ENCODE results near the gene SMAP1.
"Not testable (repeated sequence)": the region's sequence is repeated elsewhere in the genome, so short reads cannot be mapped to it uniquely, and the experiment has no call there.

The SMAP1 gene

DNA sequence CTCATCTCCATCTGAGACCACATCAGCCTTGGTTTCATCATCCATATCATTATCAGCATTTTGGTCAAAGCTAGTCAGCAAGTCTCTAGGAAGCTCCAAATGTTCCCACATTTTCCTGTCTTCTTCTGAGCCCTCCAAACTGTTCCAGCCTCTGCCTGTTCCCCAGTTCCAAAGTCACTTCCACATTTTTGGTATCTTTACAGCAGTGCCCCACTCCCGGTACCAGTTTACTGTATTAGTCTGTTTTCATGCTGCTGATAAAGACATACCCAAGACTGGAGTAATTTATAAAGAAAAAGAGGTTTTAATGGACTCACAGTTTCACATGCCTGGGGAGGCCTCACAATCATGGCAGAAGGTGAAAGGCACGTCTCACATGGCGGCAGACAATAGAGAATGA is 74.8 kb downstream of the SMAP1 start:
- ATAC-seq = not testable (repeated sequence)

DNA sequence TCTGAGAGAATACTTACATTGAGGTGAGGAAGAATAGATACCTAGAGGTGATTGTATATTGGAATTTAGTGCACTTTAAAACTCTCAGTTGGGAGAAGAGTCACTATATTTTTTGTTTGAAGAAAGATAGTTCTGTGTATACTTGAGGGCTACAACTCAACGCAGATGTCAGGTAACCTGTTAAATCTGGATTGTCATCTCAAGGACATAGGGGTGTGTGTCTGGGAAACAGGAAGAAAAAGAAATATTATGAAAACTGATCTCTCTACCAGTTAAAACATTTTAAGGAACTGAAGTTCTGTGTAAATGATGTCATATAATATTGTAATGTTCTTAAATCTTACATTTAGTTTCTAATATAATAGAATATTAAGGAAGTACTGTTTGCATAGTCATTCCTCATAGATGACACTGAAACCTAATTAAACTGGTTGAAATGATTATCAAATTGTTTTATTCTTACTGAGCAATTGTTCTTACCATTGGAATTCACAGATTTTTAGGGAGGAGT is 86.2 kb downstream of the SMAP1 start:
- ATAC-seq = no peak

DNA sequence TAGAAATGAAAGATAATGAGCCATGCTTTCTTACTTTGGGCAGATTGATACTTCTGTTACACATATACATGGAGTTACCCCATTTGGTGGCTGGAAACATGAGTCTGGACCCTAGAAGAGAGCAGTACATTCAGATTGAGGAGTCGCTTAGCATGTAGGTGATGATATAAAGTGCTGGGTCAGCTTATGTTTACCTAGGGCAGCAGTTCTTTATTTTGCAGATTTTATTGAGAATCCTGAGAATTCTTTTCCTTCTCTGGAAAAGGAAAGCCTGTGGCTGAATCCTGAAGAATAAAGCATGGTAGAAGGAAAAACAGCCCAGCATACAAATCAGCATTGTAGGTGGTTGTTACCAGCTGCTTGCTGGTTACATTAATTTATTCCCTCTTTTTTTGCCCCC is 91.2 kb downstream of the SMAP1 start:
- no peak for ATAC-seq

DNA sequence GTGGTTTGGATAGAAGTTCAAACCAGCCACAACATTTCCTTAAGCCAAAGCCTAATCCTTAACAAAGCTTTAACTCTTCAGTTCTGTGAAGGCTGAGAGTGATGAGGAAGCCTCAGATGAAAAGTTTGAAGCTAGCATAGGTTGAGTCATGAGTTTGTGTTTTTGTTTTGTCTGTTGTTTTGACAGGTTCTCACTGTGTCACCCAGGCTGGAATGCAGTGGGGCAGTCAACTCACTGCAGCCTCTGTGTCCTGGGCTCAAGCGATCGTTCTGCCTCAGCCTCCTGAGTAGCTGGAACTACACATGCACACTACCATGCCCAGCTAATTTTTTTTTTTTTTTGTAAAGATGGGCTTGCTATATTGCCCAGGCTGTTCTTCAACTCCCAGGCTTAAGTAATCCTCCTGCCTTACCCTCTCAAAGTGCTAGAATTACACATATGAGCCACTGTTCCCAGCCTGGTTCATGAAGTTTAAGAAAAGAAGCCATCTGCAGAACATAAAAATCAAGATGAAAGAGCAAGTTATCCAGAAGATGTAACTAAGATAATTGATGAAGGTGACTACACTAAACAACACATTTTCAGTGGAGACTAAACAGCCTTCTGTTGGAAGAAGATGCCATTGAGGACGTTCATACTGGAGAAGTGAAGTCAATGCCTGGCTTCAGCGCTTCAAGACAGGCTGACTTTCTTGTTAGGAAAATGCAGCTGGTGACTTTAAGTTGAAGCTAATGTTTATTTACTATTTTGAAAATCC is 96.2 kb downstream of the SMAP1 start:
- ATAC-seq = no peak

DNA sequence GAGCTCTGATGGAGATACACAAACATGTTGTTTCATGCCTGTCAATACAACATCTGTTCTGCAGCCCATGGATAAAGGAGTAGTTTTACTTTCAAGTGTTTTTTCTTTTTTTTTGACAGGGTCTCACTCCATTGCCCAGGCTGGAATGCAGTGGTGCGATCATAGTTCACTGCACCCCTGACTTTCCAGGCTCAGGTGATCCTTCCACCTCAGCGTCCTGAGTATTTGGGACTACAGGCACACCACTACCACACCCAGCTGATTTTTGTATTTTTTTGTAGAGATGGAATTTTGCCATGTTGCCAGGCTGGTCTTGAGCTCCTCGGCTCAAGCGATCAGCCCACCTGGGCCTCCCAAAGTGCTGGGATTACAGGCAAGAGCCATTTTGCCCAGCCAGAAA is 97.0 kb downstream of the SMAP1 start:
- no peak for ATAC-seq

DNA sequence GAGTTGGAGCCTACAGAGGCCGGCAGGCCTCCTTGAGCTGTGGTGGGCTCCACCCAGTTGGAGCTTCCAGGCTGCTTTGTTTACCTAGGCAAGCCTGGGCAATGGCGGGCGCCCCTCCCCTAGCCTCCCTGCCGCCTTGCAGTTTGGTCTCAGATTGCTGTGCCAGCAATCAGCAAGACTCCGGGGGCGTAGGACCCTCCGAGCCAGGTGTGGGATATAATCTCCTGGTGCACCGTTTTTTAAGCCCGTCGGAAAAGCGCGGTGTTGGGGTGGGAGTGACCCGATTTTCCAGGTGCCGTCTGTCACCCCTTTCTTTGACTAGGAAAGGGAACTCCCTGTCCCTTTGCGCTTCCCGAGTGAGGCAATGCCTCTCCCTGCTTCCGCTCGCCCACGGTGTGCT is 103.7 kb downstream of the SMAP1 start:
- not testable (repeated sequence) for ATAC-seq

DNA sequence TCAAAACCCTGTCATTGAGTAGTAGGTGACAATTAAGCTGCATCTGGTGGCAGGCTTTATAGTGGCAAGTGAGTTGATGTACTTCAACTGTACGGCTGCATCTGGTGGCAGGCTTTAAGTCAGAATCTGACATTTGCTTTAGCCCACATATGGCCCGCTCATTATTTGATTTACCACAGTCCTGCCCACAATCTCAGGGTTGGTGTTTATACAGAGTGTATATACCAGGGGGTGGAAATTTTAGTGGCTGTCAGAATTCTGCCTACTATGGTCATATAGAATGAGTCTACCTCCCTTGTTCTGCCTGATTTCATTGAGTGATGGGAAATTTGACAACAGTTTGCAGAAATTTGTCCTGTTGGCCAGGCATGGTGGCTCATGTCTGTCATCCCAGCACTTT is 112.3 kb downstream of the SMAP1 start:
- ATAC-seq = no peak

DNA sequence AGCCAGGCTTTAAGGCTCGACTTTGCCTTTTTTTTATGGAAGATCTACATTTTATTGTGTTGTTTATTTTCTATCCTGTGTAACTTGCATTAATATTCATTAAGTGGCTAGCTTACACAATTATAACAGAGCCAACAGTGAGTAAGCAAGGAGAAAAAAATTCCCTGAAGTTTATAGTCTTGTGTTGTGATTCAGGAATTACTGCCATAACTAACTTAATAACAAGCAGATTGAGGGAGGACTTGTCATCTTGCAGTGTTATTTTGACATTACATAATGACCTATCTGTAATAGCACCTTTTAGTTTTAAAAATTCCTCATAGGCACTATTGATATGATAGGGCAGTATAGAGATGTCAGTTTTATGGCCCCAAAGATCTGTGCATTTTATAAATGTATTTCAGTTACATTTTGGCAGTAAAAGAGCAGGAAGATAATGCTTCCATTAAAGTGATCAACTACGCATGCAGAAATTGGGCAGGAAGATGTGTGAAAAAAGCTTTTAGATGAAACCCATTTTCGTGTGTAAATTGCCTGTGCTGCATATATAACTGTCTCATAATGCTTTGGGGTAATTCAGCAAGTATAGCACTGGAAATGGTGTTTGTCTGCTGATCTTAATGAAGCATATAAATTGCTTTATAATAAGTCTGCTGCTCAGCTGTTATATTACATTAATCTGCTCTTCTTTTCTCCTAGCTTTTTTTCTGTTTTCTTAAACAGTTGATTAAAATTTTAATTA is 123.0 kb downstream of the SMAP1 start:
- ATAC-seq = no peak

DNA sequence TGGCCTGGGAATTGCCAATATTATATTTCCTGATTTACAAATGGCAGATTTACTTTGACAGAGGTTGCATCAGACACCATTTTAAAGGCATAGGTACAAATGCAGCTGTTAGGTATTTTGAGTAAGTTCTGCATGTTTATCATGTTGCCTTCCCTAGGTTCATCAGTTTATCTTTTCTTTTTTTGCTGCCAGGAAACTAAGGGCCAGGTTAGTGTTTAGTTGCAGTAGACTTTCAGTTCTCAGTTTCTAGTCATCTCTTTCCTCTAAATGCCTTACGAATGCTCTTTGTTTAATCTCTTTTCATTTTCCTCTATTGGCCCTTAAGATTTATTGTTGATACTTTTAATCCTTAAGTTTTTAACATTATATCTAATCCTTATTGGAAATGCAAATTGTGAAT is 129.9 kb downstream of the SMAP1 start:
- no peak for ATAC-seq

DNA sequence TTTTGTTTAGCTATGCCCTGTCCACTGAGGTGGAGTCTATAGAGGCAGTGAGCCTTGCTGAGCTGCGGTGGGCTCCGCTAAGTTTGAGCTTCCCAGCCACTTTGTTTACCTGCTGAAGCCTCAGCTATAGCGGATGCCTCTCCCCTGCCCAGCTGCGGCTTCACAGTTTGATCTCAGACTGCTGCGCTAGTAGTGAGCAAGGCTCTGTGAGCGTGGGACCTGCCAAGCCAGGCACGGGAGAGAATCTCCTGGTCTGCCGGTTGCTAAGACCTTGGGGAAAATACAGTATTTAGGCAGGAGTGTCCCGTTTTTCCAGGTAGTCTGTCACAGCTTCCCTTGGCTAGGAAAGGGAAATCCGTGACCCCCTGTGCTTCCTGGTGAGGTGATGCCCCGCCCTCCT is 138.4 kb downstream of the SMAP1 start:
- ATAC-seq = no peak

DNA sequence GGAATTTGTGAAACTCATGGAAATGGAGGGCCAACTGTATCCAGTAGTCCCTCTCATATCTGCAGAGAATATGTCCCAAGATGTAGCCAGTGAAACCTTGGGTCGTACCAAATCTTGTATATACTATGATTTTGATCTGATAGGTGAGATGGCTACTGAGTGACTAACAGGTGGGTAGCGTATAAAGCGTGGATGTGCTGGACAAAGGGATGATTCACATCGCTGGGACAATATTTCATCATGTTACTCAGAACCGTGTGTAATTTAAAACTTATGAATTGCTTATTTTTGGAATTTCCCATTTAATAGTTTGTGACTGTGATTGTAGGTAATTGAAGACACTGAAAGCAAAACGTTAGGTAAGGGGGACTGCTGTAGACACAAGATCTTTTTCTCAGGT is 144.1 kb downstream of the SMAP1 start:
- ATAC-seq = no peak

DNA sequence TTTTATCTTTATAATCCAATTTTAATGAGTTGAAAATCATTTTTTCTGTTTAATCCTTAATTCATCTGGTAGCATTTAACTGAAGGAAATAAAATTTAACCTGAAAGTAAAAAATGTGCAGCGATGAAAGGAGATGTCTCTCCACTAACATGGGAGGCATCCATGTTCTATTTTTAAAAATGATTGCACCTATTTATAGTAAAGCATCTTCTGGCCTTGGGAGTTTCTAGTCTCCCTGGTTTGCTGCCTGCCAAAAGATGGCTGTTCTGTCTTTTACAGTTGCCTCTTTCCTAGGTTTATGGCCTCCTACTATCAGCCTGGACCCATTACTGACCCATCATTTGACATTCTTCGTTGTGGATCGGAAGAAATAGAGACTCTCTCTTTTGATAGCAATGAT is 146.2 kb downstream of the SMAP1 start:
- no peak for ATAC-seq

DNA sequence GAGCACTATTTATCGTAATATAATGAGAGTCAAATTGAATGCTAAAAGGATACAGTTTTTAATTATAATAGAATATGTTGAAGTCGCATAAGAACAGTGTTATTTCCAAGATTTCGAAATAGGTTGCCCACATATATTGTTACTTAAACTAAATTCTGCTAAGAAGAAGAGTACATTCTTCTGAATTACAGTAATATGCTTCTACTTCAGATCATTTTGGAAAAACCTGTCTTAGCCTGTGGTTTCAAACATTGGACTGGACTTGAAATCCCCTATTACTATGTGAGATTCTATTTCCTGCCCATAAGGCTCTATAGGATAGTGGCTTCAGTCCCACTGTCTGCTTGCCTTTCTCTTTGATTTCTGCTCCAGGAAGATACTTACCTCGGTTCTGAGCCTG is 152.0 kb downstream of the SMAP1 start:
- no peak for ATAC-seq

DNA sequence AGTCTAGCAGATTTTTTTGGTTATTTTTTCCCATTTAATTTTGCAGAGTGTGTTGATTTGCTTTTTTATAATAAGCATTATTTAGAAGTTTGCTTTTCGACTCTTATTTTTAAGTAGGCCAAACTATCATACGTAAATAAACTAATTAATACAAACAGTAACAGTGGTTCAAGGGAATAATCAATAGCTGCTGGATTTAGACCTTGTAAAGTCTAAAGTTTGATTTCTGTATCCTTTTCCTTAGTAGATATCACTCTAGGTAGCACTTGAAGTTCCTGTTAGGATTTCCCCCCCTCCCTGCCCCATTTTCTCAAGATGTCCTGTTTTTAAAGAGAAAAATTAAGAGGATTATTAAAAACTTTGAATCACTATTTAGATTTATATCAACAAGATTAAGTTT is 153.1 kb downstream of the SMAP1 start:
- no peak for ATAC-seq

DNA sequence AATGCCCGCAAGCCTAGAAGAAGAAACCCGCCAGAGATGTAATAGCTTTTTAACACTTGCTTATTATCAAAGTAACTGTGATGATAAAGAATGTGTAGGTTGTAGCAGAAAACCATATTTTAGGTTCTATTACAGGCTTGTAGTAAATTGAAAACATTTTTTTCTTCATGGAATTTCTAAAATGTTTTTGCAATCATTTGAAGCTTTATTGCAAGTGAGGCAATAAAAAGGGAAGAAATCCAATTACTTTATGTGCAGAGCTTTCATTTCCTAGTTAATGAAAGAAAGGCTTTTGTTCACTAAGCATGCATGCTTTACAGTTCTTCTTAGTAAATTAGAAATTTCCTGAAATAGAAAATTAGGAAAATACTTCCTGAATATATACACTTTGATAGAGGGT is 154.1 kb downstream of the SMAP1 start:
- no peak for ATAC-seq

DNA sequence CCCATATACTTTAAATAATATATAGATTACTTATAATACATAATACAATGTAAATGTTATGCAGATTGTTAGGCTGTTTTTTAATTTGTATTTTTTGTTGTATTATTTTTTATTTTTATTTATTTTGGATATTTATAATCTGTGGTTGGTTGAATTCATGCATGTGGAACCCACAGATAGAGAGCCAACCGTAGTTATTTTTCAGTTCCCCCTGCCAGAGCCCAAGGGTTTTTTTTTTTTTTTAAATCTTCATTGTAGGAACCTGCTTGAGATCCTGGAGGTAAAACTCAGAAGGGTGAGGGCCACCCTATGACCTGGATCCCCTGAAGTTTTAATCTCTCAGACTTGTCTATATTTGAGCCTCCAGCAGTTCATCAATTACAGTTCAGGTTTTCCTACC is 156.0 kb downstream of the SMAP1 start:
- ATAC-seq = no peak

DNA sequence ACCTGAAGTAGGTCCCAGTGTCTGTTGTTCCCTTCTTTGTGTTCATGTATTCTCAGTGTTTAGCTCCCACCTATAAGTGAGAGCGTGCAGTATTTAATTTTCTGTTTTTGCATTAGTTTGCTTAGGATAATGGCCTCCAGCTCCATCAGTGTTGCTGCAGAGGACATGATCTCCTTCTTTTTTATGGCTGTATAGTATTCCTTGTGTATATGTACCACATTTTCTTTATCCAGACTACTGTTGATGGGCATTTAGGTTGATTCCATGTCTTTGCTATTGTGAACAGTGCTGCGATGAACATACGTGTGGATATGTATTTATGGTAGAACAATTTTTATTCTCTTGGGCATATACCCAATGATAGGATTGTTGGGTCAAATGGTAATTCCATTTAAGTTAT is 163.7 kb downstream of the SMAP1 start:
- no peak for ATAC-seq

DNA sequence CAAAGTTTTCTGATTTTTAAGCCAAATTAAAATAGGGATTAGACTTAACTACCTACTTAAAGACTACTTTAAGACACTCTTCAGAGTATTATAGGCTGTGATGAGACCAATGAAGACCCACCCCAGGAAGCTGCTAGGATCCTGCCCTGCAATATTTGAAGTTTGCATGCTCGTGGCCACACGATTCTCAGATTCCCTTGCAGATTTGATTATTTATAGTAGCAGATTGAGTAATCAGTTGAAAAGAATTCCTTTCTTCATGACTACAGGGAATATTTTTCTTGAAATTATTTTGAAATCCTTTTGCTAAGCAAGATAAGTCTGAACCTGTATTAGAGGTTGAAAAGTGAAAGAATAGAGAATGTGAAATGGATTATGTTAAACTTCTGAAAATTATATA is 166.8 kb downstream of the SMAP1 start:
- ATAC-seq = no peak

DNA sequence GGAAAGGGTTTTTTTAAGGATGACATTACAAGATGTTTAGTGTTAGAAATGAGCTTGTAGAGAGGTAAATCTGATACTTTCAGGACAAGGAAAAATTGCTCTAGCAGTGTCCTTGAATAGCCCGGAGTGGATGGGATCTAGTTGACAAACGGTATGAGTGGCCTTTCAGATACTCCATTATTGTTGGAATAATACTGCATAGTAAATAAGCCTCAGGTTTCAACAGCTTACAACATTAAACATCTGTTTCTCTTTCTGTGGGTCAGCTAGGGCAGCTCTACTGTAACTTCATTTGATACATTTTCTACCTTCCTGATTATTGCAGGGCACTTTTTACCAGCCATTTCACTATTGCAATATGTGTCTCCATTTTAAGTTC is 171.2 kb downstream of the SMAP1 start:
- no peak for ATAC-seq

DNA sequence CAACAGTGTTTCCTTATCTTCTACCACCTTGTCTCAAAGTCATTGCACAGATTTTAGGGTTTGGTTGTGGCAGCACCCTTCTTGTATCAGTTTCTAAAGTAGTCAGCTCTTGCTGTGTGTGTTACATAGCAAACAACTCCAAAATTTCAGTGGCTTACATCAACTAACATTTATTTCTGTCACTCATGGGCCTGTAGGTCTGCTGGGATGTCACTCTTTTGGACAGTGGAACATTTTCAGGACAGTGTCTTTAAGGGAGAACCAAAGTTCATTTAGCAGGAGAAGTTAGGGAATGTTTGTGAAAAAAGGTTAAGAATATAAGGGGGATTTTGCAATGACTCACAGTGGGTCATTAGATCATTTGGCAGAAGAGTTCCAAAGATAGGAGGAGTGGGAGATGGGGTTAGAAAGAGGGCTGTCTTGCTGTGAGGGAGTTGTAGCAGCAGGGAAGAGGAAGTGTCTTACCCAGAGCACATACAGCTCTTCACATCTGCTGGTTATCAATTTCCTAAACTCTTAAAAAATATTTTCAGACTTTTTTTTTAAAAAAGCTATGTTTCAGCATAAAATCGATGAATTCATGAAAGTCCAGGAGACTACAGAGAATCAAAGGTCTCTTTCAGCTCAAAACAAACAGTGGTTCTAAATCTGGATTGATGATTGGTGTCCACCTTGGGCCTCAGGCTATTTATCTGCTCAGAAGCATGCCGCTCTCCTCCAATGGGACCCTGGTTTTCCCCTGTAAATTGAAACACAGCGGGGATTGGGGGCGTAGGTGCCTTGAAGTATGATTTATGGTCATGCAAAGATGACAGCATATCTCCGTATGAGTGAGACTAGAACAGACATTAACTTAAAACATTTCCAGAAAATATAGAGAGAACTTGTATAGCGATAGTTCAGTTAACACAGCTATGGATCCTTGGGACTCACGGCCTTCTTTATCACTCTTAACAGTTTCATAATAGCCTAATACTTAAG is 171.9 kb downstream of the SMAP1 start:
- no peak for ATAC-seq

DNA sequence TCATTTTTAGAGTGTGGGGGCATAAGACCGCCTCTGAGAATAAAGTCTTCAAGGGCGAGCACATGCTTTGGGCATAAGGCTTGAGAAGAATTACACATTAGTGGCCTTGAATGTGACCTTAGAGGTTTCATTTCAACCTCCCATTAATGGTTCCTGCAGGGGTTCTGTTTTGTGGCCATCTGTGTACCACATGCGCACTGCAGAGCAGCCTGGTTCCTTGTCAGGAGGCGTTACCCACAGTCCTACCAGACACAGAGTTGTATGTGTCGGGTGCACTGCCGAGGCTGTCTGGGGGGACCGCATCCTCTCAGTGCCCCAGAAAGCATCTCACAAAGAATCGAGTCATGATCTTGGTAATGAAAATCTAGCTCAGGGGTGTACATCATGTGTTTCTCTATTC is 173.4 kb downstream of the SMAP1 start:
- no peak for ATAC-seq

DNA sequence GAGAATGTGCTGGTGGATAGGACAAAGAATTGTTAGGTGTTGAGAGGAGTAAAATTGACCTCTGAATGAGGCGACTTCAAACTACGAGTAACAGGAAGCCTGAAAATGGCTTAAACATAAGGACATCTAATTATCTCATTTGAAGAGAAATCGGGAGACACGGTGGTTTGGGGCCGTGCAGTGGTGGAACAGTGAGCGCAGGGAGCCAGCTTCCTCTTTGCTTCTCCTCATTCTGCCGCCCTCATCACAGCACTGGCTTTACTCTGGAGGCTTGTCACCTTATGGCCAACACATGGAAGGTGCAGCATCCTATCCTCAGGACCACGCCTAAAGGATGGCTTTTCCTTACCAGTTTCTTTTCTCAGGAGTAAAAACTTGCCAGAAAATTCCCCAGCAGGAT is 174.9 kb downstream of the SMAP1 start:
- ATAC-seq = no peak

DNA sequence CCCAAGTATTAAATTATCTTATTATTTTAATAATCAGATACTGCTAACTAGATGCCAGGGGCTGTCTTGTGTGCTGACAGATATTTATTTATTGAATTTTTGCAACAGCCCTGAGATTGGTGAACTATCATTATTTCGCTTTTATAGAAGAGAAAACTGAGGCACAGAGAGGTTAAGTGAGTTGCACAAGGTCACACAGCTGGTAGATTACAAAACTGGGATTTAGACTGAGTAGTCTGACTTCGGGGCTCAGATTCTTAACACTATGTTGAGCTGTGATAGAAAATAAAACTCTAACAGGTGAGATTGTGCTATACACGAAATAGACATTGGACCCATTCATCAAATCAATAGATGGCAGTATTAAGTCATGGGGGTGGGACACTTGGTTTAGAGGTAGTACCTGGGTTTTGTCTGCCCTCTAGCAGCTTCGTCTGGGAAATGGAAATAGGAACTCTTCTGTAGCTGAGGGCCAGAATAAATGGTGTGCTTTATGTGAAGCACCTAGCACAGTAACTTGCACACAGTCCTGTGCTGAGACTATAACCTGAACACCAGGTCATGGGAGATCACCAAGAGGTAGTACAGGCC is 175.7 kb downstream of the SMAP1 start:
- no peak for ATAC-seq

Data from activated CD4-positive, CD25-positive, alpha-beta regulatory T cell treated with anti-CD3 and anti-CD28 coated beads, Interleukin-2, amount 50 U/mL, for 24 hours (primary cell).